HG02623 (cell line): ENCODE data around the gene SPTLC2.

Source experiments
- ATAC-seq: cut with Tn5 transposase; IDR thresholded peaks from one replicate; pipeline ENCODE4 v1.9.1; 2021; ENCODE audit warnings: moderate library complexity; ENCODE audit not compliant: unreplicated experiment

SPTLC2 gene

GRCh38 chr14:77508876-77509275, 107.6 kb downstream of the SPTLC2 start:
- ATAC-seq: no peak

- ATAC-seq: no peak
These were observed 108.2 kb downstream of the SPTLC2 start for GRCh38 chr14:77508249-77508648.

GRCh38 chr14:77507762-77508161, 108.7 kb downstream of the SPTLC2 start:
- no peak for ATAC-seq

- no peak for ATAC-seq
These were observed 111.4 kb downstream of the SPTLC2 start for GRCh38 chr14:77505031-77505430.

GRCh38 chr14:77503138-77503537, 113.3 kb downstream of the SPTLC2 start:
- ATAC-seq: no peak

GRCh38 chr14:77502109-77502782, 114.2 kb downstream of the SPTLC2 start:
- ATAC-seq: no peak

- peak; percentile 25 for ATAC-seq
These were observed 117.4 kb downstream of the SPTLC2 start for GRCh38 chr14:77498984-77499527.

- peak; percentile 69 for ATAC-seq
These were observed 118.1 kb downstream of the SPTLC2 start, which contains the start of gene ISM2 for GRCh38 chr14:77498120-77498979. TSS of gene ISM2 (minus strand) at chr14:77498816. CDS start at chr14:77498793, 23 bp downstream.

- no peak for ATAC-seq
These were observed 121.1 kb downstream of the SPTLC2 start for GRCh38 chr14:77495334-77495733.

- no peak for ATAC-seq
These were observed 125.4 kb downstream of the SPTLC2 start for GRCh38 chr14:77491056-77491455.

GRCh38 chr14:77490347-77490986, 126.0 kb downstream of the SPTLC2 start:
- no peak for ATAC-seq

GRCh38 chr14:77489041-77489440, 127.4 kb downstream of the SPTLC2 start:
- no peak for ATAC-seq

GRCh38 chr14:77488558-77488957, 127.9 kb downstream of the SPTLC2 start:
- ATAC-seq: no peak

GRCh38 chr14:77485901-77486678, 130.3 kb downstream of the SPTLC2 start:
- no peak for ATAC-seq

GRCh38 chr14:77485256-77485655, 131.2 kb downstream of the SPTLC2 start:
- no peak for ATAC-seq

GRCh38 chr14:77482422-77482821, 134.0 kb downstream of the SPTLC2 start:
- no peak for ATAC-seq

GRCh38 chr14:77478796-77479195, 137.6 kb downstream of the SPTLC2 start:
- ATAC-seq: peak; percentile 87

- no peak for ATAC-seq
These were observed 138.4 kb downstream of the SPTLC2 start for GRCh38 chr14:77478029-77478428.

- ATAC-seq: no peak
These were observed 140.9 kb downstream of the SPTLC2 start for GRCh38 chr14:77475432-77476115.
